Cerebellar nuclear complex (tissue), 1 donor: ENCODE measurements around the gene INCENP.

Experiments used
- DNase-seq, 2 experiments: peaks; one replicate each; lab custom pipeline; 2025; lab: John Stamatoyannopoulos, UW

INCENP gene

GRCh38 chr11:62141111-62142042 is 17.6 kb downstream of the INCENP start:
- no peak for DNase-seq

DNA sequence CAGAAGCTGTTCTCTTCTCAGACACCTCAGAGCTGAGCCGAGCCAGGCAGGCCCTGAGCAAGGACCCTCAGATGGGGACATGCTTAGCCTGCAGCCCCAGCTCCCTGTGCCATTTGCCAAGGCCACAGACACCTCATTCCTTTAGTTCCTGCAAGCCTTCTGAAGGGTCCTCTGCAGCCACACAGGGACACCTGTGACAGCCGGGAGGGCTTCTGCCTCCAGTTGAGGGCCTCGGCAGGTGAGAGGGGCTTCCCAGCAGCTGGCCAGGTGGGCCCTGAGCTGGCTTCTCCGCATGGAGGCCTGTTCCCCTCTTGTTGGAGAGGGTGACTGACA is 18.2 kb downstream of the INCENP start:
- DNase-seq: no peak

- no peak for DNase-seq
Measured at GRCh38 chr11:62142921-62143320, 19.1 kb downstream of the INCENP start.

DNA sequence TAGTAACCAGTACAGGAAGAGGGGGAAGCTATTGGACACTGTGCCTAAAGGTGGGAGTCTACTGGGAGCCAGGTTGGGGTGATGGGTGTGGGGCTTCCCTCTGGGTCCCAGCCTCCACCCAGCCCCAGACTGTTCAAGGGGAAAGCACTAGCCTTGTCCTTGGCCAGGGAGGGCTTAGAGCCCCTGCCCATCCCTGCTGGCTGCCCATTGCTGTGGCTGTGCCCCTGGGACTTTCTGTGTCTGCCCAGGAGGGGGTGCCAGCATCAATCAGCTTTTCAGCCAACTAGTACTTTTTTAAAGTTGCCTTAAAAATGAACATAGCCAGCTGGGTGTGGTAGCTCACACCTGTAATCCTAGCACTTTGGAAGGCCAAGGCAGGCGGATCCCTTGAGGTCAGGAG is 19.9 kb downstream of the INCENP start:
- DNase-seq: no peak

- no peak for DNase-seq
Measured at GRCh38 chr11:62144641-62145255, 20.9 kb downstream of the INCENP start.

DNA sequence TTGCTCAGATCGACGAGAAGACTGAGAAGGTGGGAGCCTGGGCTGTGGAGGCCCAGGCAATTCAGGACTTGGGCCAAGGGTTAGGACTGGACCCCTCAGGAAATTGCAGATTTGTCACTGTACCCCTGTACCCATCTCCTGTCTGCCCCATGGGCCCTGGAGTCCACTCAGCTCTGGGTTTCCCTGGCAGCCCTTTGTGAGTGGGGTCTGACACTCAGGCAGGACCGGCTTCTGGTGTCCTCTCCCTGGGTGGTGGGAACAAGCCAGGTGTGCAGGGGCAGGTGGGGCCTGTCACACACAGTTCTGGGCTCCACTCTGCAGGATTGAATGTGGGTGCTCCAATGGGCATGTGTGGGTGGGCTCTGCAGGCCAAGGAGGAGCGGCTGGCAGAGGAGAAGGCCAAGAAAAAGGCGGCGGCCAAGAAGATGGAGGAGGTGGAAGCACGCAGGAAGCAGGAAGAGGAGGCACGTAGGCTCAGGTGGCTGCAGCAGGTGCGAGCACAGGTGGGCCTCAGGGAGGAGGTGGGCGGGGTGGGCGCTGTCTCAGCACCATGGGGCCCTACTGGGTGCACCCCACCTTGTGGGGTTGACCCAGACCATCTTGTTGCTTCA is 21.6 kb downstream of the INCENP start:
- no peak for DNase-seq

DNA sequence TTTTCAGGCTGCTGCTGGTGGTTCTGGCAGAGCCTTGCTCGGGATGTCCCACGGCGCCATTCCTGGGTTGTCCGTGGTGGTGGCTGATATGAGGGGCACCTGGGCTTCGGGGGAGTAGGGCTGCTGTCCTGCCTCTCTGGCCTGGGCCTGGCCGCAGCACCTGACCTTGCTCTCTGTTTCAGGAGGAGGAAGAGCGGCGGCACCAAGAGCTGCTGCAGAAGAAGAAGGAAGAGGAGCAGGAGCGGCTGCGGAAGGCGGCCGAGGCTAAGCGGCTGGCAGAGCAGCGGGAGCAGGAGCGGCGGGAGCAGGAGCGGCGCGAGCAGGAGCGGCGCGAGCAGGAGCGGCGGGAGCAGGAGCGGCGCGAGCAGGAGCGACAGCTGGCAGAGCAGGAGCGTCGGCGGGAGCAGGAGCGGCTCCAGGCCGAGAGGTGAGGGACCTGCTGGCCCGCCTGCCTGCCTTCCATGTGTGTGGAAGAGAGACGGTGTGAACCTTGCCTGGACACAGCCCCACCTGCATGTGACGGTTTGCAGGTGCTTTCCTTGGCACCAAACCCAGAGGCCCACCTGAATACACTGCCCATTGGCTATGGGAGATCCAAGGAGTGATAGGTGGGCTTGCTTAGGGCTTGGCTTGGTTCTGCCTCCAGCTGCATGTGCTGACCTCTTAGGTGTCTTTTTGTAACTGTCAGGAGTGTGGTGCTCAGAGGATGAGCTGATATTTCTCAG is 22.8 kb downstream of the INCENP start:
- DNase-seq: peak in 1 of 2 experiments; percentile 14

DNA sequence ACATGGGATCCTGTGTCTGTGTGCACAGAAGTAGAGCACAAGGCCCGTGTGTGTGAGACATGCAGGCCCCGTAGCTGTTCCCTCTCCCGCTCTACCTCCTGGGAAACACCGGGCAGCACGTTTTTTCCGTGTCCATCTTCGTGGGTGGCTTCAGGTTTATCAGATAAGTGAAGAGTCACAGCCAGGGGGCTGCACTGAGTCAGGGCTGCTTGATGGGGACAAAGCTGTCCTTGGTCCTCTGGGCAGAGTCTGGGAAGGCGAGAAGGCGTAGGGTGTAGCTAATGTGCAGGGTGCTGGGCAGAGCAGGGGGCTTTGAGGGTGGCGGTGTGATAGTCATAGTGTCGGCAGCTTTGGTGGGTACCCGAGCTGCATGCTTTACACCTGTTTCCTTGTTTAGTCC is 23.7 kb downstream of the INCENP start:
- DNase-seq: no peak

DNA sequence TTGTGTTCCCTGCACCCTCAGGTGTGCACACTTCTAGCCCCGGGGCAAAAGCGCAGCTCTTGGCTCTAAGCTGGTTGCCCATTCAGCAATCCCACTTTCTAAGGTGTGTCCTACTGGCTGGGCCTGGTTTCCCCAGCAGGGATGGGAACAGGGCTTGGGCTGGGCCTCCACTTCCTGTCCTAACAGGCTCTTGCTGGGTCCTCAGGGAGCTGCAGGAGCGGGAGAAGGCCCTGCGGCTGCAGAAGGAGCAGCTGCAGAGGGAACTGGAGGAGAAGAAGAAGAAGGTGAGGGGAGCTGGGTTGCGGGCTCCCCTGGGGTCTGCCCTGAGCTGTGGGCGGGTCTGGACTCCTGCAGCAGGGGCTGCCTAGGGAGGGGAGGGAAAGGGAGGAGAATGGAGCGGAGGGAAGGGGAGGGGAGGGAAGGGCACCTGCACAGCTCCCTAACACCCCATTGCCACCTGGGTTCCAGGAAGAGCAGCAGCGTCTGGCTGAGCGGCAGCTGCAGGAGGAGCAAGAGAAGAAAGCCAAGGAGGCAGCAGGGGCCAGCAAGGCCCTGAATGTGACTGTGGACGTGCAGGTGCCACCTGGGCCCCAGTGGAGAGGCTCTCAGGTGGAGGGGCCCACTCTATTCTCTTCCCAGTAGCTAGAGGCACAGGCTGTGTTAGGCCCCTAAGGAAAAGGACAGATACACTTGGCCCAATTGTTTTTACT is 24.6 kb downstream of the INCENP start:
- no peak for DNase-seq

GRCh38 chr11:62149986-62150886 is 26.4 kb downstream of the INCENP start:
- DNase-seq: no peak

DNA sequence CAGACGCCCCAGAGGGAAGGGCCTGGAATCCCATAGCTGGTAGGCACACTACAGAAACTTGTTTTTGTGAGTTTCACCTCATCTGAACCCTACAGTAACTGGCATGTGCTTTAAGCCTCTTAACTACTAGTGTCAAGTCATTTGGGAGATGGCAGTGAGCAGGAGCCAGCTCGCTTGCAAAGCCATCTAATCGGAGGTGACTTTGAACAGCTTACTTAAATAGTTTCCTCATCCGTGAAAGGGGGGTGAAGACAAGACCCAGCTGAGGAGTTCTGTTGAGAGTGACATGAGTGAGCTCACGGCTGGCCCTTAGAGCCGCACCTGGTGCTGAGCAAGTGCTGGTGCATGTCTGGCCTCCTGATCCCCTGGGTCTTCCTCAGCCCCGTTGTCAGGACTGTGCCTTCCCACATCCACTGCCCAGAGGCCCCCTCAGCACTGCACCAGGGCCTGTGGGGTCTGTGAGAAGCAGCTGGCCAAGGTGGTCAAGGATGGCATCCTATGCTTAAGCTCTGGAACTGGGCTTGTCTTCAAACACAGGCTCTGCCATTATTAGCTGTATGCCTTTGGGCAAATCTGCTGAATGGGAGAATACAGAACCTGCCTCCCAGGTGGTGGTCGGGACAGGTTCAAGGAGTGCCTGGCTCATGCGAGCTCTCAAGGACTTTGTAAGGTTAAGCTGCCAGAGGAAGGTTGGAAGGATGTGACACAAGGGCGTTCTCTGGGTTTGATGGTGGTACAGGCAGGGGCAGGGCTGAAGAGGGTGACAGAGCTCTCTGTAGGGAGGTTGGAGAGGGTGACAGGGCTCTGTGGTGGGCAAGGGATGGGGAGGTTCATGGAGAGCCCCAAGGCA is 27.3 kb downstream of the INCENP start:
- DNase-seq: no peak

DNA sequence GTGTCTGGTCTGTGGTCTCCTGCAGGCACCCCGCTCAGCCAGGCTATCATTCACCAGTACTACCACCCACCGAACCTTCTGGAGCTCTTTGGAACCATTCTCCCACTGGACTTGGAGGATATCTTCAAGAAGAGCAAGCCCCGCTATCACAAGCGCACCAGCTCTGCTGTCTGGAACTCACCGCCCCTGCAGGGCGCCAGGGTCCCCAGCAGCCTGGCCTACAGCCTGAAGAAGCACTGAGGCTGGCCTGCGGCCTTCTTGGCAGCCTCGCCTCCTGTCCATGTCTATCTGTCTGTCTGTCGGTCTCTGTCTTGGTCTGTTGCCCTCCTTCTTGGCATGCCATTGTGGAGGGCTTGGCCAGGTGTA is 27.9 kb downstream of the INCENP start:
- DNase-seq: no peak

GRCh38 chr11:62152245-62153086 is 28.7 kb downstream of the INCENP start:
- no peak for DNase-seq

DNA sequence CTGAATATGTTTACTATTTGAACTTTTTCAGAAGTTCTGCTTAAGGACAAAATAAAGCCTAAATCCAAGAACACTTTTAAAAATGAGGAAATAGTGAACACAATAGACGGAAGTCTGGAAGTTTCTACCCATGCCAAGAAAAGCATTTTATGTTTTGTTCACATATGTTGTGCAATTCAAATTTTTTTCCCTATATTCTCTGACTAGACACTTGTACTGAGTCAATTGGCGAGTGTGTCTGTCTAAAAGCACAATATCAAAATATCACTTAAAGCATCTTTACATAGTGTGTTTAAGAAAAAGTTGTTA is 29.2 kb downstream of the INCENP start:
- DNase-seq: no peak

DNA sequence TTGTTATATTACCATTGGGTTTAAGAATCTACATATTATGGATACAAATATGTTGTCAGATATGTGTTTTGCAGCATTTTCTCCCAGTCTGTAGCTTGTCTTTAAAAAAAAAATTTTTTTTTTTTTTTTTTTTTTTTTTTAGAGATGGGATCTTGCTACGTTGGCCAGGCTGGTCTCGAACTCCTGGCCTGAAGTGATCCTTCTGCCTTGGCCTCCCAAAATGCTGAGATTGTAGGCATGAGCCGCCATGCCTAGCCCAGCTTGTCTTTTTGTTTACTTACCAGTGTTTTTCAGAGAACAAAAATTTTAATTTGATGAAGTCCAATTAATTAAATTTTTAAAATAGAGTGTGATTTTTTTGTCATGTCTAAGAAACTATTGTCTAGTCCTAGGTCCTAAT is 29.8 kb downstream of the INCENP start:
- no peak for DNase-seq

DNA sequence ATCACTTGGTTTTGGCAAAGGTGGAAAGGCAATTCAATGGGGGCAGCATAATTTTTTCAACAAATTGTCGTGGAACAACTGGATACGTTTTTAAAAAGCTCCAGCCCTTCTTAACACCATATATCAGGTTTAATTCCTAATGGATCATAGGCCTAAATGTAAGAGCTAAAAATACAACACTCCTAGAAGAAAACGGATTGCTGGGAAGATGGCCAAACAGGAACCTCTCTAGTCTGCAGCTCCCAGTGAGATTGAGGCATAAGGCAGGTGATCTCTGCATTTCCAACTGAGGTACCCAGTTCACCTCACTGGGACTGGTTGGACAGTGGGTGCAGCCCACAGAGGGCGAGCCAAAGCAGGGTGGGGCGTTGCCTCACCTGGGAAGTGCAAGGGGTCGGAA is 33.8 kb downstream of the INCENP start:
- no peak for DNase-seq

DNA sequence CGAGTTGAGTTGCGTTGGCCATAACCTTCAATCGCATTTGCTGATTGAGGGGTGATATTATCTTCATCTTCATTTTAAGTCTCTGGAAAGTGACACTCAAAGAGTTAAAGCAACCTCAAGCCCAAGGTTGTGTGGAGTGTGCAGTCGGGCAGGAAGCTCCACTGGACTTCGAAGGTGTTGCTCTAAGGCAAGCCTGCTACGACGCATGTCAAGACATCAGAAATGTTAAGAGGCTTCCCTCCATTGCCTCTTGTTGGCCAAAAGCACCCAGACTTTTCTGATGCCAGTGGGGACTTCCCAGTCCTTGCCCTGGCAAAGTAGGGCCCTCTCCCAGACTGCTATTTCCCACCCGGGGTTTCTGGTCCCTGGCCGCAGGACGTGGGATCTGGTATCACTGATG is 42.6 kb downstream of the INCENP start:
- no peak for DNase-seq

DNA sequence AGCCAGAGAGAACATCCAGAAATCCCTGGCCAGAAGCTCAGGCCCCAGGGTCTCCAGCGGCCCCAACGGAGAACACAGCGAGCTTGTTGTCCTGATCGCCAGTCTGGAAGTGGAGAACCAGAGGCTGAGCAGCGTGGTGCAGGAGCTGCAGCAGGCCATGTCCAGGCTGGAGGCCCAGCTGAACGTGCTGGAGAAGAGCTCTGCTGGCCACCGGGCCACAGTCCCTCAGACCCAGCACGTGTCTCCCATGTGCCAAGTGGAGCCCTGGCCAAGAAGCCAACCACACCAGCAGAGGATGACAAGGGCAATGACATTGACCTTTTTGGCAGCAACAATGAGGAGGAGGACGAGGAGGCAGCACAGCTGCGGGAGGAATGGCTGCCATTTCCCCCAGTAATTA is 45.6 kb downstream of the INCENP start:
- no peak for DNase-seq

- no peak for DNase-seq
Measured at GRCh38 chr11:62169935-62170334, 46.1 kb downstream of the INCENP start.
